Neutrophil (primary cell): ENCODE data around the gene KCNC4.
A peak's percentile ranks its signal among the peaks of the same experiment; 100 is the strongest.

Experiments used
- H3K27ac ChIP-seq: fragments of 200-600 bp; sonication (generic); 2 replicates; pipeline ENCODE4 v1.5.1; 2016; ENCODE audit warnings: mild to moderate bottlenecking, moderate library complexity
- H3K27me3 ChIP-seq: fragments of 200-600 bp; sonication (generic); 2 replicates; pipeline ENCODE4 v1.6.0; 2016; ENCODE audit warnings: mild to moderate bottlenecking
- H3K36me3 ChIP-seq: fragments of 200-600 bp; sonication (generic); 2 replicates; pipeline ENCODE4 v1.5.1; 2017
- H3K4me1 ChIP-seq, 2 experiments: fragments of 200-600 bp in 1 of 2; sonication (generic) in 1 of 2; 1 replicate in 1 of 2; 2 replicates in 1 of 2; pipeline versions ENCODE4 v1.5.1 to v1.6.1; 2013 to 2016; ENCODE audit warnings: low read depth in 1 of 2, low read length in 1 of 2, mild to moderate bottlenecking in 1 of 2, moderate library complexity in 1 of 2; ENCODE audit not compliant: control insufficient read depth in 1 of 2, insufficient read depth in 1 of 2
- H3K4me3 ChIP-seq, 2 experiments: fragments of 200-600 bp in 1 of 2; sonication (generic) in 1 of 2; 1 replicate in 1 of 2; 2 replicates in 1 of 2; pipeline ENCODE4 v1.5.1; 2013 to 2016; ENCODE audit warnings: low read depth in 1 of 2, low read length in 1 of 2, mild to moderate bottlenecking in 1 of 2, moderate library complexity in 1 of 2
- H3K9me3 ChIP-seq: fragments of 200-600 bp; sonication (generic); 2 replicates; pipeline ENCODE4 v1.5.1; 2016
- TF ChIP-seq, protein P1 (sequence below): fragments of 200-600 bp; sonication (generic); IDR thresholded peaks from 2 replicates; pipeline ENCODE4 v1.5.1; 2016; ENCODE audit warnings: antibody characterized with exemption

KCNC4 gene

DNA sequence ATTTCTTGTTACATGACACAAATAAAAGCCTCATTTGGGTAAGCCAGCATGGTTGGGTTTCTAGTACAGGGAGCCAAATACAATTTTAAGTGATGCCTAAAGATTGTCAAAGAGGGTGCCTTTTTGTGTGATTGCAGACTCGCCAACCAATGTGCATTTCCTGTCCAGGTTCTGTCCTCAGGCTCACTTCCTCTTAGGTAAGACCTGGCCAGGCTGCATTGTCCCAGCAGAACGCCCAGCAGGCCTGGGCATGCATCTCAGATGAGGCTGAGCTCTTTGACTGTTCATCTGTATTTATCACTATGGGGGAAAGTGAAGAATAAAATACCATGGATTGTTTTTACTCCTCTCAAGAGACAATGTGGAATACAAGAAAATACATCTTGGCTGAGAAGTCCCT is 49.7 kb downstream of the KCNC4 start:
- H3K27me3 ChIP-seq: no peaks in the 10 kb centered on the region

More for the DNA sequence above, 49.7 kb downstream of the KCNC4 start:
- Histone ChIP-seq H3K4me3 (no peak overlapping the region), H3K36me3 (no peaks in the 10 kb centered on the region), H3K9me3 (no peaks in the 10 kb centered on the region), H3K27ac (peak overlapping the region; percentile 75), H3K4me1 (peaks cover 41 to 47% of the 10 kb centered on the region in 2 experiments)
- TF ChIP-seq, protein P1, sequence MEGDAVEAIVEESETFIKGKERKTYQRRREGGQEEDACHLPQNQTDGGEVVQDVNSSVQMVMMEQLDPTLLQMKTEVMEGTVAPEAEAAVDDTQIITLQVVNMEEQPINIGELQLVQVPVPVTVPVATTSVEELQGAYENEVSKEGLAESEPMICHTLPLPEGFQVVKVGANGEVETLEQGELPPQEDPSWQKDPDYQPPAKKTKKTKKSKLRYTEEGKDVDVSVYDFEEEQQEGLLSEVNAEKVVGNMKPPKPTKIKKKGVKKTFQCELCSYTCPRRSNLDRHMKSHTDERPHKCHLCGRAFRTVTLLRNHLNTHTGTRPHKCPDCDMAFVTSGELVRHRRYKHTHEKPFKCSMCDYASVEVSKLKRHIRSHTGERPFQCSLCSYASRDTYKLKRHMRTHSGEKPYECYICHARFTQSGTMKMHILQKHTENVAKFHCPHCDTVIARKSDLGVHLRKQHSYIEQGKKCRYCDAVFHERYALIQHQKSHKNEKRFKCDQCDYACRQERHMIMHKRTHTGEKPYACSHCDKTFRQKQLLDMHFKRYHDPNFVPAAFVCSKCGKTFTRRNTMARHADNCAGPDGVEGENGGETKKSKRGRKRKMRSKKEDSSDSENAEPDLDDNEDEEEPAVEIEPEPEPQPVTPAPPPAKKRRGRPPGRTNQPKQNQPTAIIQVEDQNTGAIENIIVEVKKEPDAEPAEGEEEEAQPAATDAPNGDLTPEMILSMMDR: no peak
